ENCODE data around the gene RNASEH1. TPM values are rescaled to one million over a fixed set of nuclear protein-coding genes. Genes with fewer than 3 reads are reported as not detected.

The RNASEH1 gene
- total and polyA plus RNA-seq, 2 experiments from 2014 or later, result 33.2 to 40.7 TPM

- TF ChIP-seq ZNF462 (CRISPR knock-in tag; IDR thresholded peaks at IDR 0.05), result no peak
- TF ChIP-seq CREB1 (CRISPR knock-in tag; IDR thresholded peaks at IDR 0.05; ENCODE audit: low read depth), result no peak
Measured at GRCh38 chr2:3500326-3500899, 57.7 kb downstream of the RNASEH1 start (continued).

- Histone ChIP-seq H4K20me1 (replicated peaks; ENCODE audit: insufficient read depth) (0 out of 2 replicates have a peak, but pooled peaks cover 3% of the 10 kb centered on the region), H3K27me3 (ENCODE audit: insufficient read depth) (no peaks in the 10 kb centered on the region), H3K79me2 (replicated peaks; ENCODE audit: insufficient read depth) (no peaks in the 10 kb centered on the region), H3K4me1 (ENCODE audit: insufficient read depth) (no peaks in the 10 kb centered on the region), H3K4me2 (no peak overlapping the region), H2AFZ (no peak overlapping the region), H3K36me3 (ENCODE audit: insufficient read depth) (no peaks in the 10 kb centered on the region), H3K4me3 (no peak overlapping the region), H3F3A (replicated peaks; ENCODE audit: low read depth) (peaks cover 7% of the 10 kb centered on the region; the same call in 1 of the 2 replicates), H3K27ac (ENCODE audit: low read depth) (no peak overlapping the region), H3K9me2 (ENCODE audit: insufficient read depth) (no peaks in the 10 kb centered on the region)
- peaks cover 44% of the 10 kb centered on the region for H3K36me3 Mint-ChIP-seq (ENCODE audit: low read depth)
- H3K27ac Mint-ChIP-seq, result 0 out of 2 replicates have a peak overlapping the region, but pooled peaks have one; percentile 31
- peaks cover 8% of the 10 kb centered on the region for H3K27me3 Mint-ChIP-seq (ENCODE audit: insufficient read depth, low read depth, poor library complexity)
- H3K9me3 Mint-ChIP-seq, result no peaks in the 10 kb centered on the region; the same call in 2 of the 3 replicates
- no peak overlapping the region for H3K4me3 Mint-ChIP-seq
- DNase-seq (ENCODE audit: low spot score) (no peak), ATAC-seq (no peak)
- H3K4me1 Mint-ChIP-seq, result peaks cover 5% of the 10 kb centered on the region; the same call in 2 of the 3 replicates
- TF ChIP-seq ZNF462 (CRISPR knock-in tag; IDR thresholded peaks at IDR 0.05) (no peak), ZNF114 (CRISPR knock-in tag; IDR thresholded peaks at IDR 0.05) (no peak), REST (IDR thresholded peaks at IDR 0.05; ENCODE audit: unreplicated experiment) (no peak)
Measured at GRCh38 chr2:3498783-3499394, 59.2 kb downstream of the RNASEH1 start.

All from GM23338 (cell line).